ENCODE measurements around the gene ZKSCAN8. TPM values are rescaled to one million over a fixed set of nuclear protein-coding genes. Genes with fewer than 3 reads are reported as not detected.

ZKSCAN8 gene
- total RNA-seq, 1 donor from 2014 or later = 15.9 TPM

GRCh38 chr6:28203201-28203600 is 61.5 kb downstream of the ZKSCAN8 start:
- DNase-seq (ENCODE audit: low spot score in 2 of 2) (no peak), FAIRE-seq (no peak)

DNA sequence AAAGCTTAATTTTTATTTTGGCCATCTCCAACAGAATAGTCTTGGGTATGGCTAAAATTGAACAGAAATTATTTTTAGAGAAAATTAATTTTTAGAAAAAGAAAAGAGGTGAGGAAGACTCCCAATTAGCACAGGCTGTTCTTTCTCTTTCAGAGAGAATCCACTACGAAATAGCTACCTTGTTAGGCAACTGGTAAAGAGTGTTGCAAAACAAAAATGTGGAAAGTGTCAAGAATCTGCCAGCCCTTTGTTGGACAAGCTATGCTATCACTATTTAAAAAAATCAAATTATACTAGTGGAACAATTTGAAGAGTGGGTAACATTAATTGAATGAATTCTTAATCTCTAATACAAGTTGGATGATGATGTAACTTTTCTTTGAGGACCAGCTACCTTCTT is 64.2 kb downstream of the ZKSCAN8 start:
- FAIRE-seq (no peak), DNase-seq (ENCODE audit: low spot score in 2 of 2) (no peak)

GRCh38 chr6:28206527-28206926 is 64.8 kb downstream of the ZKSCAN8 start:
- DNase-seq (ENCODE audit: low spot score in 2 of 2) (no peak), FAIRE-seq (no peak)

GRCh38 chr6:28206928-28207509 is 65.3 kb downstream of the ZKSCAN8 start:
- DNase-seq (ENCODE audit: low spot score in 2 of 2) (no peak), FAIRE-seq (no peak)

- FAIRE-seq (no peak), DNase-seq (ENCODE audit: low spot score in 2 of 2) (no peak)
Observed at GRCh38 chr6:28207510-28208110, 65.9 kb downstream of the ZKSCAN8 start.

DNA sequence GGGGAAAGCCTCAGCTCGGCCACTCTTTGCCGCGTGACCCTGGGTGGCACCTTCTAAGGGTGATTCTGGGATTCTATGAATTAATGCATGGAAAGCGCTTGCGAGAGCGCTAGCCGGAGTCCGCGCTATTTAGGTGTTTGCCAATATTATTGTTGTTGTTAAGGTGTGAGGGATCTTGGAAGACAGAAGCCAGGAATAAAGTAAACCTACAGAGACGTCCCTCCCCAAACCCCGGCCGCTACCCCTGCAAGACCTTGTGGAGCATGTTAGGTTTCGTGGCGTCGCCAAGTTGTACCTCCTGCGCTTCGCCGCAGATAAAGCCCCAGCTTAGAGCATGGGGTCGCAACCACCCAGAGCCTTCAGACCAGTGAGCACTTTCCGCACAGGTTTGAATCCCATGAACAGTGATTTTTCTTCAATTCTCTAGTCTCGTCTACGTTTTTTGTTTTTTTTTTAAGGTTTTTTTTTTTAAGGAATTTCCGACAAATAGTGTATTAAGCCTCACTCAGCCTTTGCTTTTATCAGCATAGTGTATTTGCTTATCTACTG is 66.5 kb downstream of the ZKSCAN8 start:
- no peak for DNase-seq (ENCODE audit: low spot score in 2 of 2)
- no peak for FAIRE-seq

Other genes with a start within 250 kb of the ZKSCAN8 start
- not detected for gene OR2B2, start 229.5 kb upstream of the ZKSCAN8 start, total RNA-seq
- not detected for gene OR2B6, start 184.6 kb upstream of the ZKSCAN8 start, total RNA-seq
- gene ZNF165, start 61.3 kb upstream of the ZKSCAN8 start, total RNA-seq = 1.2 TPM
- 14.3 TPM for gene ZSCAN16, start 17.3 kb upstream of the ZKSCAN8 start, total RNA-seq
- gene ZSCAN9, start 83.4 kb downstream of the ZKSCAN8 start, total RNA-seq = 45.7 TPM
- 9.4 TPM for gene ZKSCAN4, start 110.4 kb downstream of the ZKSCAN8 start, total RNA-seq
- gene NKAPL, start 117.4 kb downstream of the ZKSCAN8 start, total RNA-seq = 3.7 TPM
- gene ZSCAN26, start 125.3 kb downstream of the ZKSCAN8 start, total RNA-seq = 36.3 TPM
- gene PGBD1, start 139.7 kb downstream of the ZKSCAN8 start, total RNA-seq = 19.2 TPM
- gene ZSCAN31, start 194.3 kb downstream of the ZKSCAN8 start, total RNA-seq = 13.5 TPM
- gene ZKSCAN3, start 208.1 kb downstream of the ZKSCAN8 start, total RNA-seq = 7.3 TPM

Measured in frontal cortex (tissue), 4 donors.